HG02623 (cell line): Measurements from ENCODE around the gene HSD17B12.
"Not testable (repeated sequence)": the region's sequence is repeated elsewhere in the genome, so short reads cannot be mapped to it uniquely, and the experiment has no call there.

ENCODE experiments used
- ATAC-seq: cut with Tn5 transposase; IDR thresholded peaks from one replicate; pipeline ENCODE4 v1.9.1; 2021; ENCODE audit warnings: moderate library complexity; ENCODE audit not compliant: unreplicated experiment

Gene HSD17B12

DNA sequence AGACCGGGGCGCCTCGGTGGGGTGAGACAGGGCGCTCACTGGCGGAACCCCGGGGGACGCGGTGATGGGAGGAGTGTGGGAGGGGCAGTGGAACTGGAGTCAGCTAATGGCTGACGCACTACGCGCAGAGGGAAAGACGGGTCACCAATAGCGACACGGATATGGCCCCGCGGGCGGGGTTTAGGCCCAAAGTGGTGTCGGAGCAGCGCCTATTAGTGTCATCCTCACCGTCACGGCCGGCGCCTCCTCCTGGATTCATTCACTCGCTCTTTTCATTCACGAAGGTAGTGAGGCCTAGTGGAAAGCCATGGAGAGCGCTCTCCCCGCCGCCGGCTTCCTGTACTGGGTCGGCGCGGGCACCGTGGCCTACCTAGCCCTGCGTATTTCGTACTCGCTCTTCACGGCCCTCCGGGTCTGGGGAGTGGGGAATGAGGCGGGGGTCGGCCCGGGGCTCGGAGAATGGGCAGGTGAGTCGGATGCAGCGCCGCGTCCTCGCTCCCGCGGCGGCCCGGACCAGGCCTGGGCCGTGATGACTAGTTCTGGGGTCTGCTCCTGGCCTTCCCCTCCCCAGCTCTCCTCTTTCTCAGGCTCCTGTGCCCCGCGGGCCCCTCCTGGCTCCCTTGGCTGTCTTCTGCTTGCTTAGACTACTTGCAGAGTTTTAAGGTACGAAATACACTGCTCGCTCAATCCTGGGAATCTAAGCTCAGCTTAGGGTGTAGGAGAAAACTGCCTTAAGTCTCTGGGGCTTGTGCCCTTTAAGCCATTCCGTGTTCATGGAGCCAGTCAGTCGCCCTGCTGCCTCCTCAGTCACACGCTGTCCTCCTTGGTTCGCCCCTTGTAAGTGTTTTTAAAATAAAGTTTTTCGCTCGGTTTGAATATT lies at the start of gene HSD17B12:
Gene HSD17B12, plus strand, starts transcription at position 218 of the 880 bp plus-strand sequence. Its CDS starts 90 bp downstream, at position 308.
- ATAC-seq: peak; percentile 96

GRCh38 chr11:43631732-43632131 lies 48.8 kb upstream of the HSD17B12 start:
- no peak for ATAC-seq

GRCh38 chr11:43632181-43632580 lies 48.4 kb upstream of the HSD17B12 start:
- ATAC-seq: no peak

- no peak for ATAC-seq
These were observed 41.8 kb upstream of the HSD17B12 start for GRCh38 chr11:43638717-43639116.

- ATAC-seq: no peak
These were observed 41.3 kb upstream of the HSD17B12 start for GRCh38 chr11:43639224-43639623.

DNA sequence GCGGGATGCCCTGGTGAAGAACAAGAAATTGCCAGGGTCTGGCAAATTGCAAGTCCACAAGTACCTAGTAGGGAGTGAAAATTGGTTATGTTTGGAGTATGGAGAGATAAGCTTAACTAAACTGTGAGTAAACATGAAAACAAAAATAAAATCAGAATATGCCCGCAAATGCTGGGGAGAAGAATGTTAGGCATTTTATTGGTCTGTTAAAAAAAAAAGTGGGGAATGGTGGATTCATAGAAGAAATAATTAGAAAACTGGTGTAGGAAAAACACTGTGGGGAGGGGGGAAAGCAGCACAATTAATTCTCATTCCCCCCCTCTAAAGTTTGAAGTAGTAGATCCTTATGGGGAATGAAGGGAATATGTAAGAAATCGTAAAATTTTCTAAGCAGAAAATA lies 40.6 kb upstream of the HSD17B12 start:
- no peak for ATAC-seq

DNA sequence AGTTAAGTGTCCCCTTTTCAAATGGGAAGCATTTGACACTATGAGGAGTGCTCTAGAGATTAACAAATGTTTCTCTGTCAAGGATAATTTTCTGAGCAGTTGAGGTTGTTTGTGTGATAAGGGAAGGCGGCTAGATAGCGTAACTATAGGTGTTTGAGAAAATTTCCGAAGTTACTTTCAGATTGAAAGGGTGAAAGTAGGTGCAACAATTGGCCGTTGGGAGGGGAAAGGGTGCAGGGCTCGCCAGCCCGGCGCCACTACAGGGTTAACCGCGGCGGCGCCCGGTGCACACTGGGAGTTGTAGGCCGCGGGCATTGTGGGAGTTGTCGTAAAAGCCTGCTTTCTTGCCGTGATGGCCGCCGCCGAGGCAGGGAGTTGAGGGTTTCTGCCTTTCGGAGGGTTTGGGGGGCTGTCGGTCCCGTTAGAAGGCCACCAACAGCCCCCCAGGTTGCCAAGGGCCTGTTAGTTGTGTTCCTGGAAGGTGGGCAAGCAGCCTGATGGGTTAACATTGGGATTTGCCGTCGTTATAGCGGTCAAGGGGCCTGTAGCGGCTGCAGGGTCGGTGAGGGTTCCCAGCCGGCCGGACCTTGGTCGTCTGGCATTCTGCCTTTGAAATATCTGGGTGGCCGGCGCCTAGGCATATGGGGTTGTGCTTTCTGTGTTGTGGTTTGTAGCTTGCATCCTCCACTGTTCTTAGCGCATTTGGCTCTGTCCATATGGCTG lies 36.5 kb upstream of the HSD17B12 start:
- peak; percentile 98 for ATAC-seq

- ATAC-seq: no peak
These were observed 35.8 kb upstream of the HSD17B12 start for GRCh38 chr11:43644621-43645299.

DNA sequence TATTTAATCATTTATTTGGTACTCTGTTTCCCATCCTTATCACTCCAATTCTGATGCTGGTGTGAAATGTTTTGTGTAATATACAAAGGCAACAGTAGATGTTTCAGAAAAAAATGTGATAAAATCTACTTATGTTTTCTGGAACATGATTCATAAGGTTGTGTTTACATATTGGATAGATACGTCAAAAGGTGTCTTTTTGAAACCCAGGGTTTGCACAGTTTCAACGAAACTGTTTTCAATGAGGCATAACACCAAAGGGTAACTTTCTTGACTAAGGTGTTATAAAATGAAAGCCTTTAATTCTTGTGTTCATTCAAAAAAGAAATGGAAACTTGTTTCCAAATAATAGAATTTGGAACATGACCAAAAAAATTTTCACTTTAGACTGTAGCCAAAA lies 33.8 kb upstream of the HSD17B12 start:
- ATAC-seq: no peak

- ATAC-seq: no peak
These were observed 31.6 kb upstream of the HSD17B12 start for GRCh38 chr11:43648888-43649287.

GRCh38 chr11:43649501-43649900 lies 31.0 kb upstream of the HSD17B12 start:
- no peak for ATAC-seq

GRCh38 chr11:43649921-43650320 lies 30.6 kb upstream of the HSD17B12 start:
- ATAC-seq: no peak

GRCh38 chr11:43663018-43663417 lies 17.5 kb upstream of the HSD17B12 start:
- ATAC-seq: not testable (repeated sequence)

- no peak for ATAC-seq
These were observed 16.2 kb upstream of the HSD17B12 start for GRCh38 chr11:43664295-43664694.

DNA sequence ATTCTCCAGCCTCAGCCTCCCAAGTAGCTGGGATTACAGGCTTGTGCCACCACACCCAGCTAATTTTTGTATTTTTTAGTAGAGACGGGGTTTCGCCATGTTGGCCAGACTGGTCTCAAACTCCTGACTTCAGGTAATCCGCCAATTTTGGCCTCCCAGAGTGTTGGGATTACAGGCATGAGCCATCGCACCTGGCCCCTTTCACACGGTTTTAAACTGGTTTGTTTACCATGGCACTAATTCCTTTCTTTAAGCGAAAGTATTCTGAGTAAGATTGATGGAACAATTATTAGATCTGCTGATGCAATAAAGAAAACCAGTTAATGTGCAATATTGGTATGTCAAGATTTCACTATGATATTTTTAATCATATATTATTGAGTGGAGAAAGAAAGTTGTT lies 9.3 kb upstream of the HSD17B12 start:
- ATAC-seq: not testable (repeated sequence)

DNA sequence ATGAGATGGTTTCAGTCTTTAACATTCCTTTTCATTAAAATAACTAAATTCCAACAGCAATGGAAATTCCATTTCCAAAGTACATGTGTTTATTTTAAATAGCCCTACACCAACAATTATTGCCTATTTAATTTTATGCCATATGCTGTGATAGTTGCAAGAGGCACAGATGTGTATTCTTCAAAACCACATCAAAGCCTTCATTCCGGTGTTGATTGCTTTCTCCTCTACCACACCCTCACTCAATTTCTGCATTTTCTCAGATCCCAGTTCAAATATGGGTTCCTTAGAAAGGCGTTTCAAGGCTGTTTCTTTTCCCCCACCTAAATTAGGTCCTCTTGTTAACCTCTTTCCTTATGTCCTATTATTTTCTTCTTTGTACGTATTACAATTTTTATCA lies 6.0 kb upstream of the HSD17B12 start:
- ATAC-seq: no peak

- ATAC-seq: no peak
These were observed 3.6 kb upstream of the HSD17B12 start for GRCh38 chr11:43676933-43677332.

GRCh38 chr11:43681401-43681942 lies 934 bp downstream of the HSD17B12 start:
- no peak for ATAC-seq

GRCh38 chr11:43682081-43682480 lies 1.5 kb downstream of the HSD17B12 start:
- ATAC-seq: not testable (repeated sequence)

DNA sequence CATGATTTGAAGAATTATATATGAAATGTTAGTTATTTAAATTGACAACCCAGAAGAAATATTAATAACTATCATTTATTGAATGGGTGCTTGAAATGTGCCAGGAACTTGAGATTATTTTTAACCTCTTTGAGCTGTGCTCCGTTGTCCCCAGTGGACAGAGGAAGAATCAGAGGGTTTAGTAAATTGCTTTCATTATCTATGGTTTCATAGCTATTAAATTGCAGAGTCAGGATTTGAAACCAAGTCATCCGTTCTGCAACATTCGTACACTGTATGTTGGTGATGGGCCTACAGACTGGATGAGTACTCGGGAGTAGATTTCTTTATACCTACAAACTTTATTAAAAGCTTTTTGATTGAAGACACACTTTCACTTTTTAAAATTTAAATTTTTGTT lies 4.9 kb downstream of the HSD17B12 start:
- ATAC-seq: no peak

DNA sequence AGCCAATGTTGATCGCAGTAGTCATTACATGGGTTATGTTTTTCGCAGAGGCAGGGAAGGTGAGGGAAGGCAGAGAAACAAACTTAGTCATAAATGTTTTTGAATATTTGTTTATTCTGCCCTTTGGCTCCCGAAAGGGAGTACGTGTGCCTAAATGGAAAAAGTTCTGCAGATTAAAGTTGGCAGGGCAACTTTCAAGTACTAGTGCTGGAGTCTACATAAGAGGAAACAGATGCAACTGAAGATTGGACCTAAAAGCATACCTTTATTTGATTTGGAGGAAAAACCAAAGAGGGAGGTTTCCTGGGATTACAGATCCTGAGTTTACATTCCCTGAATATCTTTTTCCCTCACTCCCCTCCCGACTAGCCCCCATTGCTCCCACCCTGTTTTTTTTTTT lies 5.7 kb downstream of the HSD17B12 start:
- no peak for ATAC-seq
